Posterior vena cava (tissue), 2 donors: ENCODE results near the gene CTSH. TPM values are rescaled to one million over a fixed set of nuclear protein-coding genes. Genes with fewer than 3 reads are reported as not detected.

ENCODE experiments used
- DNase-seq: peaks from one replicate; pipeline ENCODE4 v3.0.0-alpha.2; 2020; ENCODE audit warnings: low spot score
- intact Hi-C, 2 donors: fragments of 100-400 bp; cut with DNase I; formaldehyde crosslinking; loops; one replicate each; pipeline versions ENCODE4 v1.14.1 to v1.14.2; 2022 to 2023
- long read RNA-seq, 2 donors: library from polyadenylated mRNA; unstranded; transcript quantifications; one replicate each; pipeline ENCODE4 v2.0.0, GENCODE V29; 2020 to 2021
- total RNA-seq, 2 donors: library from RNA; stranded (reverse); fragmentation: NEBNext Ultra II Directional; extraction: Animal tissue kit (Norgen Biotek cat#: 25700); gene quantifications; one replicate each; pipeline ENCODE4 v1.2.1, GENCODE V29; 2021
- donor health status: DM: yes; HTN: yes; CAD: no.
- donor health status: DM: yes; HTN: yes; CAD: no.

CTSH gene
- total RNA-seq, result 100 to 1,000 TPM in 1 of 2 donors, 10 to 100 TPM in 1; 40.0 to 129 TPM
- long read RNA-seq, donor 1, transcript CTSH-201 (12 exons, 2,190 nt), result major isoform, 37 of 45 reads
- long read RNA-seq, donor 1, partial matches to known transcripts, result 2 of 45 reads
- long read RNA-seq, donor 1, other reads (novel, unspliced or antisense), result 6 of 45 reads
- long read RNA-seq, donor 2, transcript CTSH-201 (12 exons, 2,190 nt), result major isoform, 92 of 115 reads
- long read RNA-seq, donor 2, partial matches to known transcripts, result 7 of 115 reads
- long read RNA-seq, donor 2, other reads (novel, unspliced or antisense), result 16 of 115 reads

GRCh38 chr15:78944669-78945407 is at the start of gene CTSH:
TSS of gene CTSH (minus strand) at chr15:78945046. CDS start at chr15:78944981, 65 bp downstream.
- intact Hi-C loops, result loop anchor here in 1 of 2 donors (5.0 kb wide), 1 partner anchor 1902 kb away; no protein-coding TSS in a partner anchor
- DNase-seq, result peak; percentile 92

- intact Hi-C loops, result no loop called here
Measured at GRCh38 chr15:78993931-78994530, 49.2 kb upstream of the CTSH start.

GRCh38 chr15:78993257-78993930 is 48.5 kb upstream of the CTSH start:
- no peak for DNase-seq
- intact Hi-C loops, result no loop called here

More at GRCh38 chr15:78993931-78994530, 49.2 kb upstream of the CTSH start:
- DNase-seq, result no peak

GRCh38 chr15:78992416-78993256 is 47.8 kb upstream of the CTSH start:
- DNase-seq, result no peak
- intact Hi-C loops, result no loop called here

GRCh38 chr15:78991879-78992278 is 47.0 kb upstream of the CTSH start:
- intact Hi-C loops, result no loop called here
- no peak for DNase-seq

- intact Hi-C loops, result no loop called here
- no peak for DNase-seq
Measured at GRCh38 chr15:78991476-78991875, 46.6 kb upstream of the CTSH start.

- no peak for DNase-seq
- intact Hi-C loops, result no loop called here
Measured at GRCh38 chr15:78990278-78990677, 45.4 kb upstream of the CTSH start.

GRCh38 chr15:78989701-78990240 is 44.9 kb upstream of the CTSH start:
- intact Hi-C loops, result no loop called here

GRCh38 chr15:78988361-78988911 is 43.6 kb upstream of the CTSH start:
- intact Hi-C loops, result no loop called here

More at GRCh38 chr15:78989701-78990240, 44.9 kb upstream of the CTSH start:
- DNase-seq, result no peak

GRCh38 chr15:78987556-78988360 is 42.9 kb upstream of the CTSH start:
- intact Hi-C loops, result no loop called here
- DNase-seq, result no peak

More at GRCh38 chr15:78988361-78988911, 43.6 kb upstream of the CTSH start:
- peak; percentile 96 for DNase-seq

GRCh38 chr15:78985859-78986475 is 41.1 kb upstream of the CTSH start:
- DNase-seq, result no peak
- intact Hi-C loops, result no loop called here

- intact Hi-C loops, result no loop called here
- no peak for DNase-seq
Measured at GRCh38 chr15:78984041-78984440, 39.2 kb upstream of the CTSH start.

- DNase-seq, result no peak
- intact Hi-C loops, result no loop called here
Measured at GRCh38 chr15:78983146-78983918, 38.5 kb upstream of the CTSH start.

GRCh38 chr15:78982736-78983135 is 37.9 kb upstream of the CTSH start:
- intact Hi-C loops, result no loop called here

GRCh38 chr15:78981532-78982313 is 36.9 kb upstream of the CTSH start:
- DNase-seq, result no peak
- intact Hi-C loops, result no loop called here

More at GRCh38 chr15:78982736-78983135, 37.9 kb upstream of the CTSH start:
- DNase-seq, result no peak
